WTC11 (cell line): ENCODE measurements around the gene CTNNA1.

Experiments
- ATF1 ChIP-seq: sonication (generic); formaldehyde crosslinking; IDR thresholded peaks from 2 replicates; pipeline ENCODE4 v1.8.1; 2023; ENCODE audit warnings: mild to moderate bottlenecking, moderate library complexity, missing genetic modification reagents
- CREB1 ChIP-seq: sonication (generic); formaldehyde crosslinking; IDR thresholded peaks from 2 replicates; pipeline ENCODE4 v1.8.0; 2023; ENCODE audit warnings: mild to moderate bottlenecking, missing genetic modification reagents
- GABPB1 ChIP-seq: sonication (generic); formaldehyde crosslinking; IDR thresholded peaks from 2 replicates; pipeline ENCODE4 v1.8.1; 2023; ENCODE audit warnings: mild to moderate bottlenecking, missing genetic modification reagents
- NR3C1 ChIP-seq: sonication (generic); formaldehyde crosslinking; conservative IDR thresholded peaks from 2 replicates; pipeline ENCODE4 v1.8.1; 2023; ENCODE audit warnings: low read depth, mild to moderate bottlenecking, missing genetic modification reagents
- ZBTB21 ChIP-seq: sonication (generic); formaldehyde crosslinking; IDR thresholded peaks from 2 replicates; pipeline ENCODE4 v1.8.1; 2023; ENCODE audit warnings: mild to moderate bottlenecking, missing genetic modification reagents, borderline replicate concordance
- TF ChIP-seq, protein P1 (sequence below): sonication (generic); formaldehyde crosslinking; IDR thresholded peaks from 2 replicates; pipeline ENCODE4 v1.8.0; 2023; ENCODE audit warnings: missing genetic modification reagents, mild to moderate bottlenecking, borderline replicate concordance
- TF ChIP-seq, protein P2 (sequence below): sonication (generic); formaldehyde crosslinking; conservative IDR thresholded peaks from 2 replicates; pipeline ENCODE4 v1.8.1; 2022; ENCODE audit warnings: mild to moderate bottlenecking, missing genetic modification reagents
- TF ChIP-seq, protein P3 (sequence below): fragments of 200-600 bp; IDR thresholded peaks from 2 replicates; pipeline ENCODE4 v1.8.0; 2022; ENCODE audit warnings: antibody characterized with exemption
- TF ChIP-seq, protein P4 (sequence below): sonication (generic); formaldehyde crosslinking; IDR thresholded peaks from 2 replicates; pipeline ENCODE4 v1.8.0; 2023; ENCODE audit warnings: mild to moderate bottlenecking, missing genetic modification reagents

DNA sequence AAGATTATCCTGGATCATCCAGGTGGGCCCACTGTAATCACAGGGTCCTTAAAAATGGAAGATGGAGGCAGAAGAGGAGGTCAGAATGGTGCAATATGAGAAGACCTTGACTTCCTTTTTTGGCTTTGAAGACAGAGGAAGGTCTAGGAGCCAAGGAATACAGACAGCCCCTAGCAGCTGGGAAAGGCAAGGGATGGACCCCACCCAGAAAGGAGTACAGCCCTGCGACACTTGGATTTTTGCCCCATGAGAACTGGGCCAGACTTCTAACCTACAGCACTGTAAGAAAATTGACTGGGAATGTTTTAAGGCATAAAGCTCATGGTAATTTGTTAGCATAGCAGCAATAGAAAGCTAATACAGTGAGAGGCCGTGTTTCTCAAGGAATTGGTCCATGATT, 188.8 kb downstream of the CTNNA1 start:
- TF ChIP-seq, protein P1, sequence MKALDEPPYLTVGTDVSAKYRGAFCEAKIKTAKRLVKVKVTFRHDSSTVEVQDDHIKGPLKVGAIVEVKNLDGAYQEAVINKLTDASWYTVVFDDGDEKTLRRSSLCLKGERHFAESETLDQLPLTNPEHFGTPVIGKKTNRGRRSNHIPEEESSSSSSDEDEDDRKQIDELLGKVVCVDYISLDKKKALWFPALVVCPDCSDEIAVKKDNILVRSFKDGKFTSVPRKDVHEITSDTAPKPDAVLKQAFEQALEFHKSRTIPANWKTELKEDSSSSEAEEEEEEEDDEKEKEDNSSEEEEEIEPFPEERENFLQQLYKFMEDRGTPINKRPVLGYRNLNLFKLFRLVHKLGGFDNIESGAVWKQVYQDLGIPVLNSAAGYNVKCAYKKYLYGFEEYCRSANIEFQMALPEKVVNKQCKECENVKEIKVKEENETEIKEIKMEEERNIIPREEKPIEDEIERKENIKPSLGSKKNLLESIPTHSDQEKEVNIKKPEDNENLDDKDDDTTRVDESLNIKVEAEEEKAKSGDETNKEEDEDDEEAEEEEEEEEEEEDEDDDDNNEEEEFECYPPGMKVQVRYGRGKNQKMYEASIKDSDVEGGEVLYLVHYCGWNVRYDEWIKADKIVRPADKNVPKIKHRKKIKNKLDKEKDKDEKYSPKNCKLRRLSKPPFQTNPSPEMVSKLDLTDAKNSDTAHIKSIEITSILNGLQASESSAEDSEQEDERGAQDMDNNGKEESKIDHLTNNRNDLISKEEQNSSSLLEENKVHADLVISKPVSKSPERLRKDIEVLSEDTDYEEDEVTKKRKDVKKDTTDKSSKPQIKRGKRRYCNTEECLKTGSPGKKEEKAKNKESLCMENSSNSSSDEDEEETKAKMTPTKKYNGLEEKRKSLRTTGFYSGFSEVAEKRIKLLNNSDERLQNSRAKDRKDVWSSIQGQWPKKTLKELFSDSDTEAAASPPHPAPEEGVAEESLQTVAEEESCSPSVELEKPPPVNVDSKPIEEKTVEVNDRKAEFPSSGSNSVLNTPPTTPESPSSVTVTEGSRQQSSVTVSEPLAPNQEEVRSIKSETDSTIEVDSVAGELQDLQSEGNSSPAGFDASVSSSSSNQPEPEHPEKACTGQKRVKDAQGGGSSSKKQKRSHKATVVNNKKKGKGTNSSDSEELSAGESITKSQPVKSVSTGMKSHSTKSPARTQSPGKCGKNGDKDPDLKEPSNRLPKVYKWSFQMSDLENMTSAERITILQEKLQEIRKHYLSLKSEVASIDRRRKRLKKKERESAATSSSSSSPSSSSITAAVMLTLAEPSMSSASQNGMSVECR (CRISPR knock-in tag), result no peak
- TF ChIP-seq, protein P2, sequence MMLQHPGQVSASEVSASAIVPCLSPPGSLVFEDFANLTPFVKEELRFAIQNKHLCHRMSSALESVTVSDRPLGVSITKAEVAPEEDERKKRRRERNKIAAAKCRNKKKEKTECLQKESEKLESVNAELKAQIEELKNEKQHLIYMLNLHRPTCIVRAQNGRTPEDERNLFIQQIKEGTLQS (CRISPR knock-in tag), result no peak
- TF ChIP-seq, protein P3, sequence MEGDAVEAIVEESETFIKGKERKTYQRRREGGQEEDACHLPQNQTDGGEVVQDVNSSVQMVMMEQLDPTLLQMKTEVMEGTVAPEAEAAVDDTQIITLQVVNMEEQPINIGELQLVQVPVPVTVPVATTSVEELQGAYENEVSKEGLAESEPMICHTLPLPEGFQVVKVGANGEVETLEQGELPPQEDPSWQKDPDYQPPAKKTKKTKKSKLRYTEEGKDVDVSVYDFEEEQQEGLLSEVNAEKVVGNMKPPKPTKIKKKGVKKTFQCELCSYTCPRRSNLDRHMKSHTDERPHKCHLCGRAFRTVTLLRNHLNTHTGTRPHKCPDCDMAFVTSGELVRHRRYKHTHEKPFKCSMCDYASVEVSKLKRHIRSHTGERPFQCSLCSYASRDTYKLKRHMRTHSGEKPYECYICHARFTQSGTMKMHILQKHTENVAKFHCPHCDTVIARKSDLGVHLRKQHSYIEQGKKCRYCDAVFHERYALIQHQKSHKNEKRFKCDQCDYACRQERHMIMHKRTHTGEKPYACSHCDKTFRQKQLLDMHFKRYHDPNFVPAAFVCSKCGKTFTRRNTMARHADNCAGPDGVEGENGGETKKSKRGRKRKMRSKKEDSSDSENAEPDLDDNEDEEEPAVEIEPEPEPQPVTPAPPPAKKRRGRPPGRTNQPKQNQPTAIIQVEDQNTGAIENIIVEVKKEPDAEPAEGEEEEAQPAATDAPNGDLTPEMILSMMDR, result no peak
- TF ChIP-seq NR3C1 (CRISPR knock-in tag) (no peak), ATF1 (CRISPR knock-in tag) (no peak), ZBTB21 (CRISPR knock-in tag) (no peak), GABPB1 (CRISPR knock-in tag) (no peak), CREB1 (CRISPR knock-in tag) (no peak)
- TF ChIP-seq, protein P4, sequence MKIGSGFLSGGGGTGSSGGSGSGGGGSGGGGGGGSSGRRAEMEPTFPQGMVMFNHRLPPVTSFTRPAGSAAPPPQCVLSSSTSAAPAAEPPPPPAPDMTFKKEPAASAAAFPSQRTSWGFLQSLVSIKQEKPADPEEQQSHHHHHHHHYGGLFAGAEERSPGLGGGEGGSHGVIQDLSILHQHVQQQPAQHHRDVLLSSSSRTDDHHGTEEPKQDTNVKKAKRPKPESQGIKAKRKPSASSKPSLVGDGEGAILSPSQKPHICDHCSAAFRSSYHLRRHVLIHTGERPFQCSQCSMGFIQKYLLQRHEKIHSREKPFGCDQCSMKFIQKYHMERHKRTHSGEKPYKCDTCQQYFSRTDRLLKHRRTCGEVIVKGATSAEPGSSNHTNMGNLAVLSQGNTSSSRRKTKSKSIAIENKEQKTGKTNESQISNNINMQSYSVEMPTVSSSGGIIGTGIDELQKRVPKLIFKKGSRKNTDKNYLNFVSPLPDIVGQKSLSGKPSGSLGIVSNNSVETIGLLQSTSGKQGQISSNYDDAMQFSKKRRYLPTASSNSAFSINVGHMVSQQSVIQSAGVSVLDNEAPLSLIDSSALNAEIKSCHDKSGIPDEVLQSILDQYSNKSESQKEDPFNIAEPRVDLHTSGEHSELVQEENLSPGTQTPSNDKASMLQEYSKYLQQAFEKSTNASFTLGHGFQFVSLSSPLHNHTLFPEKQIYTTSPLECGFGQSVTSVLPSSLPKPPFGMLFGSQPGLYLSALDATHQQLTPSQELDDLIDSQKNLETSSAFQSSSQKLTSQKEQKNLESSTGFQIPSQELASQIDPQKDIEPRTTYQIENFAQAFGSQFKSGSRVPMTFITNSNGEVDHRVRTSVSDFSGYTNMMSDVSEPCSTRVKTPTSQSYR (CRISPR knock-in tag), result no peak
